NT2/D1 (cell line): ENCODE measurements around the gene KCTD17.

Source experiments
- YY1 ChIP-seq: IDR thresholded peaks from 2 replicates; pipeline ENCODE4 v1.6.1; 2011; ENCODE audit not compliant: insufficient read length, insufficient read depth
- ZNF274 ChIP-seq: IDR thresholded peaks from 2 replicates; pipeline ENCODE4 v1.6.1; 2011; ENCODE audit warnings: mild to moderate bottlenecking, low read depth, low read length

- TF ChIP-seq YY1, result no peak
- no peak for TF ChIP-seq ZNF274
Observed at GRCh38 chr22:37049224-37049623, 2.3 kb upstream of the KCTD17 start.
